ENCODE measurements around the gene ZNF385A. TPM values are rescaled to one million over a fixed set of nuclear protein-coding genes. Genes with fewer than 3 reads are reported as not detected.

The ZNF385A gene
- total and polyA plus RNA-seq, 2 of the 13 experiments (the other 11 are each of a cell fraction or from before 2014, with no cell fraction given) = 0.44 to 0.67 TPM

DNA sequence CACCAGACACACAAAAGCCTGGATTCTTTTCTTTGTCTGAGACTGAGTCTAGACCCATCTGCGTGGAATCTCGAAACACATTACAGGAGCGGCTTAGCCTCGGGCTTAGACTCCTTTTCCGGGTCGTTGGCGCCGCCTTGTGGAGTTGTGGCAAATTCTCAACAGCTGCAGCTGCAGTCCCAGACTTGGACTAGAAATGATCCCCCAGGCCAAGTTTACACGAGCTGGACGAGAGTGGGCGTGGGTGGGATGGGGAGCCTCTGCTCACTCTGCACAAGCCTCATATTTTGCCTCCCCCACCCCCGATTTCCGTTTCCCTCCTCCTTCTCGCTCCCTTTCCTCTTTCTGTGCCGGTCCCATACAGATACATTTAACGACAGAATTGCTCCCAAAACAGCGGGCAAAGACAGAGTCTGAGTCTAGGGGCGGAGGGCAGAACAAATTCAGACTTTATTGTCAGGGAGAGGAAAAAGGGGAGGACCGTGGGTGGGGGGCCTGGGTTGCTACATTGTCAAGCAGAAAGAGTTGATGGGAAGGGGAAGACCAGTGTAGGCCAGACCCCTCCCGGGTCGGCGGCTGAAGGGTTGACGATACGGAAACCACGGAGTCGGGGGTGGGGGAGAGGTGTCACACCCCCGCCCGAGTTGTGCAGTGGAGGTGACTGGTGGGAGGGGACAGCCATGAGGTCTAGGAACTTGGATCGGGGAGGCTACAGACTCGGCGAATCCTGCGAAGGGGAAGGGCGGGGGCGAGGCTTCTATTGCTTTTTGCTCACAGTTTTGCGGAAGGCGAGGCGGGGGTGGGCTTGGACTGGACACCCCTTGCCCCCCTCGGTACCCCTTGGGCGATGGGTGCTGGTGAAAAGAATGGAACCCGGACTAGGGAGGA lies 15.6 kb downstream of the ZNF385A start (continued):
- TF ChIP-seq, protein P1, sequence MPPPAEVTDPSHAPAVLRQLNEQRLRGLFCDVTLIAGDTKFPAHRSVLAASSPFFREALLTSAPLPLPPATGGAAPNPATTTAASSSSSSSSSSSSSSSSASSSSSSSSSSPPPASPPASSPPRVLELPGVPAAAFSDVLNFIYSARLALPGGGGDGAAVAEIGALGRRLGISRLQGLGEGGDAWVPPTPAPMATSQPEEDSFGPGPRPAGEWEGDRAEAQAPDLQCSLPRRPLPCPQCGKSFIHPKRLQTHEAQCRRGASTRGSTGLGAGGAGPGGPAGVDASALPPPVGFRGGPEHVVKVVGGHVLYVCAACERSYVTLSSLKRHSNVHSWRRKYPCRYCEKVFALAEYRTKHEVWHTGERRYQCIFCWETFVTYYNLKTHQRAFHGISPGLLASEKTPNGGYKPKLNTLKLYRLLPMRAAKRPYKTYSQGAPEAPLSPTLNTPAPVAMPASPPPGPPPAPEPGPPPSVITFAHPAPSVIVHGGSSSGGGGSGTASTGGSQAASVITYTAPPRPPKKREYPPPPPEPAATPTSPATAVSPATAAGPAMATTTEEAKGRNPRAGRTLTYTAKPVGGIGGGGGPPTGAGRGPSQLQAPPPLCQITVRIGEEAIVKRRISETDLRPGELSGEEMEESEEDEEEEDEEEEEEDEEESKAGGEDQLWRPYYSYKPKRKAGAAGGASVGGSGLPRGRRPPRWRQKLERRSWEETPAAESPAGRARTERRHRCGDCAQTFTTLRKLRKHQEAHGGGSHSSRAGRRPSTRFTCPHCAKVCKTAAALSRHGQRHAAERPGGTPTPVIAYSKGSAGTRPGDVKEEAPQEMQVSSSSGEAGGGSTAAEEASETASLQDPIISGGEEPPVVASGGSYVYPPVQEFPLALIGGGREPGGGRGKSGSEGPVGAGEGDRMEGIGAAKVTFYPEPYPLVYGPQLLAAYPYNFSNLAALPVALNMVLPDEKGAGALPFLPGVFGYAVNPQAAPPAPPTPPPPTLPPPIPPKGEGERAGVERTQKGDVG (CRISPR knock-in tag; IDR thresholded peaks at IDR 0.05; ENCODE audit: borderline replicate concordance) = no peak
- TF ChIP-seq ZSCAN20 (CRISPR knock-in tag; IDR thresholded peaks at IDR 0.05; ENCODE audit: borderline replicate concordance) (no peak), ZFYVE20 (CRISPR knock-in tag; IDR thresholded peaks at IDR 0.05; ENCODE audit: borderline replicate concordance, low read depth) (no peak), RBFOX2 (IDR thresholded peaks at IDR 0.05; ENCODE audit: low read depth, low read length) (no peak), NCOA2 (CRISPR knock-in tag; IDR thresholded peaks at IDR 0.05) (no peak), MBNL3 (CRISPR knock-in tag; conservative IDR thresholded peaks at IDR 0.05) (no peak), ZNF225 (CRISPR knock-in tag; IDR thresholded peaks at IDR 0.05) (no peak)
- TF ChIP-seq, protein P2, sequence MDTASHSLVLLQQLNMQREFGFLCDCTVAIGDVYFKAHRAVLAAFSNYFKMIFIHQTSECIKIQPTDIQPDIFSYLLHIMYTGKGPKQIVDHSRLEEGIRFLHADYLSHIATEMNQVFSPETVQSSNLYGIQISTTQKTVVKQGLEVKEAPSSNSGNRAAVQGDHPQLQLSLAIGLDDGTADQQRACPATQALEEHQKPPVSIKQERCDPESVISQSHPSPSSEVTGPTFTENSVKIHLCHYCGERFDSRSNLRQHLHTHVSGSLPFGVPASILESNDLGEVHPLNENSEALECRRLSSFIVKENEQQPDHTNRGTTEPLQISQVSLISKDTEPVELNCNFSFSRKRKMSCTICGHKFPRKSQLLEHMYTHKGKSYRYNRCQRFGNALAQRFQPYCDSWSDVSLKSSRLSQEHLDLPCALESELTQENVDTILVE (CRISPR knock-in tag; IDR thresholded peaks at IDR 0.05) = 0 out of 2 replicates have a peak, but pooled peaks have one; percentile 26
- TF ChIP-seq, protein P3, sequence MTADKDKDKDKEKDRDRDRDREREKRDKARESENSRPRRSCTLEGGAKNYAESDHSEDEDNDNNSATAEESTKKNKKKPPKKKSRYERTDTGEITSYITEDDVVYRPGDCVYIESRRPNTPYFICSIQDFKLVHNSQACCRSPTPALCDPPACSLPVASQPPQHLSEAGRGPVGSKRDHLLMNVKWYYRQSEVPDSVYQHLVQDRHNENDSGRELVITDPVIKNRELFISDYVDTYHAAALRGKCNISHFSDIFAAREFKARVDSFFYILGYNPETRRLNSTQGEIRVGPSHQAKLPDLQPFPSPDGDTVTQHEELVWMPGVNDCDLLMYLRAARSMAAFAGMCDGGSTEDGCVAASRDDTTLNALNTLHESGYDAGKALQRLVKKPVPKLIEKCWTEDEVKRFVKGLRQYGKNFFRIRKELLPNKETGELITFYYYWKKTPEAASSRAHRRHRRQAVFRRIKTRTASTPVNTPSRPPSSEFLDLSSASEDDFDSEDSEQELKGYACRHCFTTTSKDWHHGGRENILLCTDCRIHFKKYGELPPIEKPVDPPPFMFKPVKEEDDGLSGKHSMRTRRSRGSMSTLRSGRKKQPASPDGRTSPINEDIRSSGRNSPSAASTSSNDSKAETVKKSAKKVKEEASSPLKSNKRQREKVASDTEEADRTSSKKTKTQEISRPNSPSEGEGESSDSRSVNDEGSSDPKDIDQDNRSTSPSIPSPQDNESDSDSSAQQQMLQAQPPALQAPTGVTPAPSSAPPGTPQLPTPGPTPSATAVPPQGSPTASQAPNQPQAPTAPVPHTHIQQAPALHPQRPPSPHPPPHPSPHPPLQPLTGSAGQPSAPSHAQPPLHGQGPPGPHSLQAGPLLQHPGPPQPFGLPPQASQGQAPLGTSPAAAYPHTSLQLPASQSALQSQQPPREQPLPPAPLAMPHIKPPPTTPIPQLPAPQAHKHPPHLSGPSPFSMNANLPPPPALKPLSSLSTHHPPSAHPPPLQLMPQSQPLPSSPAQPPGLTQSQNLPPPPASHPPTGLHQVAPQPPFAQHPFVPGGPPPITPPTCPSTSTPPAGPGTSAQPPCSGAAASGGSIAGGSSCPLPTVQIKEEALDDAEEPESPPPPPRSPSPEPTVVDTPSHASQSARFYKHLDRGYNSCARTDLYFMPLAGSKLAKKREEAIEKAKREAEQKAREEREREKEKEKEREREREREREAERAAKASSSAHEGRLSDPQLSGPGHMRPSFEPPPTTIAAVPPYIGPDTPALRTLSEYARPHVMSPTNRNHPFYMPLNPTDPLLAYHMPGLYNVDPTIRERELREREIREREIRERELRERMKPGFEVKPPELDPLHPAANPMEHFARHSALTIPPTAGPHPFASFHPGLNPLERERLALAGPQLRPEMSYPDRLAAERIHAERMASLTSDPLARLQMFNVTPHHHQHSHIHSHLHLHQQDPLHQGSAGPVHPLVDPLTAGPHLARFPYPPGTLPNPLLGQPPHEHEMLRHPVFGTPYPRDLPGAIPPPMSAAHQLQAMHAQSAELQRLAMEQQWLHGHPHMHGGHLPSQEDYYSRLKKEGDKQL (CRISPR knock-in tag; IDR thresholded peaks at IDR 0.05; ENCODE audit: low read depth) = no peak
- TF ChIP-seq, protein P4, sequence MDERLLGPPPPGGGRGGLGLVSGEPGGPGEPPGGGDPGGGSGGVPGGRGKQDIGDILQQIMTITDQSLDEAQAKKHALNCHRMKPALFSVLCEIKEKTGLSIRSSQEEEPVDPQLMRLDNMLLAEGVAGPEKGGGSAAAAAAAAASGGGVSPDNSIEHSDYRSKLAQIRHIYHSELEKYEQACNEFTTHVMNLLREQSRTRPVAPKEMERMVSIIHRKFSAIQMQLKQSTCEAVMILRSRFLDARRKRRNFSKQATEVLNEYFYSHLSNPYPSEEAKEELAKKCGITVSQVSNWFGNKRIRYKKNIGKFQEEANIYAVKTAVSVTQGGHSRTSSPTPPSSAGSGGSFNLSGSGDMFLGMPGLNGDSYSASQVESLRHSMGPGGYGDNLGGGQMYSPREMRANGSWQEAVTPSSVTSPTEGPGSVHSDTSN (CRISPR knock-in tag; IDR thresholded peaks at IDR 0.05) = no peak
- TF ChIP-seq, protein P5, sequence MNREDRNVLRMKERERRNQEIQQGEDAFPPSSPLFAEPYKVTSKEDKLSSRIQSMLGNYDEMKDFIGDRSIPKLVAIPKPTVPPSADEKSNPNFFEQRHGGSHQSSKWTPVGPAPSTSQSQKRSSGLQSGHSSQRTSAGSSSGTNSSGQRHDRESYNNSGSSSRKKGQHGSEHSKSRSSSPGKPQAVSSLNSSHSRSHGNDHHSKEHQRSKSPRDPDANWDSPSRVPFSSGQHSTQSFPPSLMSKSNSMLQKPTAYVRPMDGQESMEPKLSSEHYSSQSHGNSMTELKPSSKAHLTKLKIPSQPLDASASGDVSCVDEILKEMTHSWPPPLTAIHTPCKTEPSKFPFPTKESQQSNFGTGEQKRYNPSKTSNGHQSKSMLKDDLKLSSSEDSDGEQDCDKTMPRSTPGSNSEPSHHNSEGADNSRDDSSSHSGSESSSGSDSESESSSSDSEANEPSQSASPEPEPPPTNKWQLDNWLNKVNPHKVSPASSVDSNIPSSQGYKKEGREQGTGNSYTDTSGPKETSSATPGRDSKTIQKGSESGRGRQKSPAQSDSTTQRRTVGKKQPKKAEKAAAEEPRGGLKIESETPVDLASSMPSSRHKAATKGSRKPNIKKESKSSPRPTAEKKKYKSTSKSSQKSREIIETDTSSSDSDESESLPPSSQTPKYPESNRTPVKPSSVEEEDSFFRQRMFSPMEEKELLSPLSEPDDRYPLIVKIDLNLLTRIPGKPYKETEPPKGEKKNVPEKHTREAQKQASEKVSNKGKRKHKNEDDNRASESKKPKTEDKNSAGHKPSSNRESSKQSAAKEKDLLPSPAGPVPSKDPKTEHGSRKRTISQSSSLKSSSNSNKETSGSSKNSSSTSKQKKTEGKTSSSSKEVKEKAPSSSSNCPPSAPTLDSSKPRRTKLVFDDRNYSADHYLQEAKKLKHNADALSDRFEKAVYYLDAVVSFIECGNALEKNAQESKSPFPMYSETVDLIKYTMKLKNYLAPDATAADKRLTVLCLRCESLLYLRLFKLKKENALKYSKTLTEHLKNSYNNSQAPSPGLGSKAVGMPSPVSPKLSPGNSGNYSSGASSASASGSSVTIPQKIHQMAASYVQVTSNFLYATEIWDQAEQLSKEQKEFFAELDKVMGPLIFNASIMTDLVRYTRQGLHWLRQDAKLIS (CRISPR knock-in tag; IDR thresholded peaks at IDR 0.05) = no peak

All from HepG2 (cell line).